ENCODE measurements around the gene SPIRE1.
"Not testable (repeated sequence)": the region's sequence is repeated elsewhere in the genome, so short reads cannot be mapped to it uniquely, and the experiment has no call there.

Gene SPIRE1

DNA sequence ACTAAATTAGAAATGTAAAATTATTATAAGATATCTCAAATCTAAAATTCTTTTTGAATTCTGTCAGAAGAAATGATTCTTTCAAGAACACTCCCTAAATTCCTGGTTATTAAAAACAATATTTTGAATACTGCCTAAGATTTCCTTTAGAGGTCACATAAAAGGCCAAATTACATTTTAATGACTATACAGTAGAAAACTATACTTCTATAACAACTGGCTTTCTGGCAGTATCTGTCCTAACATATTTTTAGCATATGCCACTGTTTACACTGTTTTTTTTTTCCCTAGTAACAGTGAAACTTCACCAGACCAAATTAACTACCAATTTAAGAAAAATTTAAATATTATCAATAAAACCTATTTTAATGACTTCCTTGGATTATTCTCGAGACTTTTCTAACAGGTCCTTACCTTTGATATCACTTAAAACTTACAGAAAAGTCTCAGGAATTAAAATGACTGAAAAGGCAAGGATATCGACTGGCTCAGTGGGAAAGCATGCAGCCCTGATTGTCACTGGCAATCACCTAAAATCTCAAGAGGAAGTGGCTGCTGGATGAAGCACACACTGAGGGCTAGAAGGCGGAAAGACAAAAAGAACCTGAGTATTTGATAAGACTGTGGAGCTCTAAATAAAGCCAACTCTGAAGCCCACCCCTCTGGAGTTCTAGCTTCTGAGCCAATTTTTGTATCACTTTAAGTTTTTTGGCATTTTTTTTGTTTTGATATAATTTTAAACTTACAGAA, 59.6 kb downstream of the SPIRE1 start:
- DNase-seq (ENCODE audit: low read depth in 2 of 2), result no peak

DNA sequence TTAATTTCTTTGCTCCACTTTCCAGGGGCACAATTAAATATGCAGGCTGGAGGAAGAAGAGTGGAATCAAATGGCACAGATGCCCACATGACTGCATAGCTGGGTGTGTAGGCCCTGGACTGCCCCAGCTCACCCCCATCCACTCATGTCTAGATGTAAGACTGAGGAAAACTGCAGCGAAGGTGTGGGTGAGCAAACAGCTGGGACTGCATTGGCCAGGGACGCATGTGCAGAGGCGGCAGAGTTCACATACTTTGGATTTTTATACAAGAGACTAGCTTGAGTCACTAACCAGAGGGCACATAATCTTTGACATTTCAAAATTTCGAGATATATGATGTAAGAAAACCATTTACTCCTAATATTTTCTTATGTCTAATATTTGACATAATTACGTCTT, 60.1 kb downstream of the SPIRE1 start:
- DNase-seq (ENCODE audit: low read depth in 2 of 2), result no peak

DNA sequence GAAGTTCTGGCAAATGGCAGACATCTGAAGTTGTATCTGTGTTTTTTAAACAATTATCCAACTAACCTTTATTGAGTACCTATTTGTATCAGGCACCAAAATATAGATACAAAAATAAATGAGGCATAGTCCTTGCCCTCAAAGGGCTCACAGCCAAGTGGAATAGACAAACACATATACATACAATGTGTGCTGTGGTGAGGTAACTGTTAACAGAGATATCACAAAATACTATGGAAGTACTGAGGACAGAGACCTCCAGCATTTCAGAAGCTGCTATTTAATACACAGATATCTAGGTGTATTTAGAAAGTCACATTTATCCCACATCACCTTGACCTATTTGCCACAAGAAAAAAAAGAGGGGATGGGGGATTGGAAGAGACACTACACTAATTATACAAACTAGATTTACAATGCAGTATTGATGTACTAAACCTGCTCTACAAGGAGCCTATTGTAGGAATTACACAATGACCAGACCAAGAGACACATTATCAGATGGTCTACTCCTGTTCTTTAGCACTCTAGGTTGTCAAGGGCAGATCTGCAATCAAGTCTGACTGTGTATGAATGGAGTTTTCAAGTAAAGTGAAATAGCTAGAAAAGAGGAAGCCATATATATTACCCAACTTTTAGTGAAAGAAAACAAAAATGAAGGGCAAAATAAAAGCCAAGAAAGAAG, 62.2 kb downstream of the SPIRE1 start:
- no peak for DNase-seq (ENCODE audit: low read depth in 2 of 2)

DNA sequence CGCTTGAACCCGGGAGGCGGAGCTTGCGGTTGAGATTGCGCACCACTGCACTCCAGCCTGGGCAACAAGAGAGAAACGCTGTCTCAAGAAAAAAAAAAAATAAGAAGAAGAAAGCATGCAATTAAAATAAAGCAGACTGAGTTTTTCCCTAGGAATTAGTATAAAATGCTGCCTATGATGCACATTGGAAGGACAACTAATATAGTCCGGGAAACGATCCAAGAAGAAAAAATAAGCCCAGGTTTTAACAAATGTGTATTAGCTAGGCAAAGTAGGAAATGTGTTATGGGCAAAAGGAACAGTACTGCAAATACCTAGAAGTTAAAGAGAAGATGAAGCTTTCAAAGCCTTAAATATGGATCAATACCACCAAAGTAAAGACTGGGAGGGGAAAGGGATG, 64.0 kb downstream of the SPIRE1 start:
- DNase-seq (ENCODE audit: low read depth in 2 of 2), result no peak

DNA sequence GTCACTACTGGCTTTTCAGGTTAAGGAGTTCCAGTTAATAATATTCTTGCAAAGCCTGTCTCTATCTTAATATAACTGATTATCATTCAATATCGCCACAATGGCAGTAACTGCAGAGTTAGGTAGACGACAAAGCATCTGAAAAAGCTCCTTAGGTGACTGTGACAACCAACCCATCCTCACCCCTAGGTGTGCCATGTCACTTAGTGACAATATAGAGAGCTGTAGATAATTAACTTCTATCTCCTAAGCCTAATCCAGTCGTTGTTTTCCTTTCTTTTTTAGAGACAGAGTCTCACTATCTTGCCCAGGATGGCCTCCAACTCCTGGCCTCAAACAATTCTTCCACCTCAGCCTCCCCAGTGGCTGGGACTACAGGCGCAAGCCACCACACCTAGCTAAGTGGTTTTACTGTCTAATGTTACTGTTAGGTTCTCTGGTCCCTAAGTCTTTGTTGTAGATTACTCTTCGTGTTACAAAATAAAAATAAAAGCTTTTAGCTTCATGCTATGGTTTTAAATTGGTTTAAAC, 65.2 kb downstream of the SPIRE1 start:
- no peak for DNase-seq (ENCODE audit: low read depth in 2 of 2)

DNA sequence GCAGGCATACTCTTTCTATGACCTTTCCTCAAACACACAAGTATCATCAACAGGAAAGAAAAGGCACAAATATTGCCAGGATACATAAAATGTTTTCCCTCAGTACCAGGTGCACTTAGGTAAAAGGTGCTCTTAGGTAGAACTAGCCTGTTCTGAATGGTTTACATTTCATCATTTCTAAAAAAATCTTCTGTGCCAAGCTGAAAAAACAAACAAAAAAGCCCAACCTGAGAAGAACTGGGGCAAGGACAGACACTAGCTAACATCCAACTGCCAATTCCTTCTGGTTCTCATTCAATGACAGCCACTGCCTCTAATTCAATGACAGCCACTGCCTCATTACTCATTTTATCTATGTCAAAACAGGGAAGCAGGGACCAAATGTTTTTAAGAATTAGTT, 68.5 kb downstream of the SPIRE1 start:
- DNase-seq (ENCODE audit: low read depth in 2 of 2), result no peak

DNA sequence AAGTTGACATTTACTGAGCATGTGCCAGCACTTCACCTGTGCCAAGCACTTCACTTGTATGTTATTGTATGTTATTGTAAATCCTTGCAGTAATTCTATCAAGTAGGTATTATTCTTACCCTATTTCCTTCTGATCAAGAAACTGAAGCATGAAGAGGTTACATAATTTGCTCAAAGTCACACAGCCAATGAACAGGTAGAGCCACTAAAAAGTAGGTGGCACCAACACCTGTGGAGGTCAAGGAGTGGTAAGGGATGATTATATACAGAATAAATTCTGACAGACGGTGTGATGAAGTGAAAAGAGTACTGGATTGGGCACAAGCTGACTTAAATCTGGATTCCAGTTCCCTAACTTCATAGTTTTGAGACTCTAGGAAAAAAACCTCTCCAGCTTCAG, 71.0 kb downstream of the SPIRE1 start:
- no peak for DNase-seq (ENCODE audit: low read depth in 2 of 2)

DNA sequence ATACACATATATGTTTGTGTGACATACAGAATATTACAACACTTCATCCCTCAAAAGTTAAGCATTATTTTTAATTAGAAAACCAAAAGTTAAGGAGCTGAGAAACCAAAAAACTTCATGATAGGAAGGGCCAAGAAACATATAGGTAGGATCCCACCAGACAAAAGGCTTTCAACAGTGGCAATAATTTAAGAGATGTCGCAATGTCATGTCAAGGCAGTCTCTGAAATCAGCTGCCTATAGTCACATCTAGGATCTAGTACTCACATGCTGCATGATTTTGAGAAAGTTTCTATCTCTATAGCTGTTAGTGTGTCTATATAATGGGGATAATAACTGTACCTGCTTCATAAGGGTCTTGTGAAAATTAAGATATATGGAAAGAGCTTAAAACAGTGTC, 72.7 kb downstream of the SPIRE1 start:
- DNase-seq (ENCODE audit: low read depth in 2 of 2), result no peak

DNA sequence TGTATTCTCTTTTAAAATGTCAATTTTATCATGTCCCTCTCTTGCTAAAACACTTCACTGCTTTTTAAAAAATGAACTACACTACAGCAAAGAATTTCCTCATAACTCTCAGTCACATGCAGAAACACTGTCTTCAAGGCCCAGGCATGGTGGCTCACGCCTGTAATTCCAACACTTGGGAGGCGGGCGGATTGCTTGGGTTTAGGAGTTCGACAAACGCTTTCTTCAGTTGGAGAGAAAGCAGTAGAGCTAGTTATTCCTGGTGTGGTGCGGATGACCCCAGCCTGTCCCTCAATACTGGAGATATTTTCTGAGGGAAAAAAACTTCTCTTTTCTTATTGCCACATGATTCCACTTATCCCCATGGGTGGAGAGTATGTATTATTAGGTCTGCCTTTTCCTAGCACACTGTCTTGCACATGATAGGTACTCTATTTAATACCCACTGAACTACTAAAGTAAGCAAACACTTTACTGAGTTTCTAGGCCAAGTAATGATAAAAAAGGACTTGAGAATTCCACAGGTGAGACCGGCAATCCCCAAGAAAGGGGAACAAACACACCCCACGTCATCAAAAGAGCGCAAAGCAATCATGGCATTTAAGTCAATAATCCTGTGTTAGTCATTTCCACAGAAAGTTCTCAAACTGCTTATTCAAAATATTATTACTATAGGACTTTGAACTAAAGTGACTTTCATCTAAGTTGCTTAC, 77.1 kb downstream of the SPIRE1 start:
- no peak for DNase-seq (ENCODE audit: low read depth in 2 of 2)

DNA sequence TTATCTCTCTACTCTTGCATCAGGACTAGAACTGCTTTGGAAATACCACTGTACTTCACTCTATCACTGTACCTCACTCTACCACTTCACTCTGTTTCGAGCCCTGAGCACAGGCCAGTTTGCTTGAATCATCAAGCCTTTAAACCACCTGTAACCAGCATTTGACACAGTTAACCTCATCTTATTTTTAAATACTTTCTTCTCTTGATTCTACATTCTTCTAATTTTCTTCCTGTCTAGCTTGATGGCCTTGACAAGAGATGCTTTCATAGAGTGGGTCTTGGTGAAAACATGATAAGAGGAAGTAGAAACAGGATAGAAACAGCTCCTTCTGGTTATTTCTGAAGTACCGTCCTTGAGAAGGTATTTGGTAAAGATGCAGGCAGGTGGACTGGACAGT, 78.1 kb downstream of the SPIRE1 start:
- no peak for DNase-seq (ENCODE audit: low read depth in 2 of 2)

DNA sequence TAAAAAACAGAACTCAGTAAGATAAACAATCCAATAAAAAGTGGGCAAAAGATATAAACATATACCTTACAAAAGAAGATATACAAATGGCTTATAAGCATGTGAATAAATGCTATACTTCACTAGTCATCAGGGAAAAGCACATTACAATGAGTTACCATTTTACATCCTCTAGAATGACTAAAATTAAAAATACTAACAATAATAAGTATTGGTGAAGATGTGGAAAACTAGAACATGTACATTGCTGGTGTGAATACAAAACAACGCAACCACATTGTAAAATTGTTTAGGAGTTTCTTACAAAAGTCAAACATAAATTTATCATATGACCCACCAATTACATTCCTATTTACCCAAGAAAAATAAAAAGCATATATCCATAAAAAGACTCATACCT, 80.1 kb downstream of the SPIRE1 start:
- DNase-seq (ENCODE audit: low read depth in 2 of 2), result no peak

DNA sequence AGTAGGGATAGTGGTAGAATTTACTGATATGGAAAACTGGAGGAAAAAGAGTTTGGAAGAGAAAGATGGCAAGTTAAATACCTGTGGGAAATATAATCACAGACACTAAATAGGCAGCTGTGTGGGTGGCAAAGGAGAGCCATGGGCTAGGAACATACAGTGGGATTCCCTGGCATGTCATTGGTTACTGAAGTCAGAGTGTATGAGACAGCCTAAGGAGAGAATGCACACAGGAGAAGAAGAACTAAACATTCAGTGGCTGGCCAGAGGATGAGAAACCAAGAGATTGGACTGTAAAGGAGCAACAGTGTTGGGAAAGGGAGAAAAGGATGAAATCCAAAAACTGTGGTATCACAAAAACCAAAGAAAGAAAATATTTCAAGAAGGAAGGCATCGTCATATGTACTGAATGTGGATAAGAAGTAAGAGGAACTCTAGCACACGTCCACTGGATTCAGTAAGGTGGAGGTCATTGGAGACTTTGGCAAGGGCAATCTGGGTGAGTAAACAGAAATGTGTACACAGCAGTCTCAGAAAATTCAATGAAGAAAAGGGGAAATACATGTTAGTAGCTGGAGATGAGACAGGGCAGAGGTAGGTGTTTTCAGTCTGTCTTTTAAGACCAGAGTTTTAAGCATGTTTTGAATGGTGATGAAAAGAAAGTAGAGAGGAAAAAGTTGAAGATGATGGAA, 83.3 kb downstream of the SPIRE1 start:
- no peak for DNase-seq (ENCODE audit: low read depth in 2 of 2)

DNA sequence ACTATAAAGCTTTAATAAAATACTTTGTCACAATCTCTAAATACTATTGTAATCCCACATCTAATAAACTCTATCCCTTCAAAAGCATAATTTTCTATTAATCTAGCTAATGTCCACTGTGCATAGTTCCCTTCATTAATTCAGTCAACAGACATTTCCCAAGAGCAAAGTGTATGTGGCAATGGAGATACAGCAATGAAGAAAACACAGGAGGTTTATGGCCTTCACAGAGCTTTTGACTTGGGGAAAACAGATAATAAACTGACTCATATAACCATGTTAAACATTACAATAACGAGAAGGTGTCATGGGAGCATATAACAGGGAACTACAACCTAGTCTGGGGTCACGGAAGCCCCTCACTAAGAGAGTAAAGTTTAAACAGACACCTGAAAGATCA, 86.3 kb downstream of the SPIRE1 start:
- no peak for DNase-seq (ENCODE audit: low read depth in 2 of 2)

DNA sequence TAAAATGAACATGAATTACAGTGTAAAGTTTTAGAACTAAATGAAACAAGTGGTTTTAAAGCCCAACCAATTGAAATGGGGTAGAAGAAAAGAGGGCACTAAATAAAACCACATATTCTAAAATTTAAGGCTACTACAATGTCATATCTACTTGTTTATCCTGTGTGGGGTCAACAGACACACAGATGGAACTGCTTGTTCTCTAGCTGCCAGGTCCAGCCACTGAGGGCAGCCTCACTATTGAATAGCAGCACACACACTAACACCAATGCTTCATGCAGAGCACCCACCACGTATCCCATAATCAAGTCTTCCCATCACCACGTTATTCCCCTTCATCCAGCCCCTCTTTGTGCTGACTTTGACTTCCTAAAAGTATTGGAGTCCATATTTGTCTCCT, 88.1 kb downstream of the SPIRE1 start:
- DNase-seq (ENCODE audit: low read depth in 2 of 2), result no peak

DNA sequence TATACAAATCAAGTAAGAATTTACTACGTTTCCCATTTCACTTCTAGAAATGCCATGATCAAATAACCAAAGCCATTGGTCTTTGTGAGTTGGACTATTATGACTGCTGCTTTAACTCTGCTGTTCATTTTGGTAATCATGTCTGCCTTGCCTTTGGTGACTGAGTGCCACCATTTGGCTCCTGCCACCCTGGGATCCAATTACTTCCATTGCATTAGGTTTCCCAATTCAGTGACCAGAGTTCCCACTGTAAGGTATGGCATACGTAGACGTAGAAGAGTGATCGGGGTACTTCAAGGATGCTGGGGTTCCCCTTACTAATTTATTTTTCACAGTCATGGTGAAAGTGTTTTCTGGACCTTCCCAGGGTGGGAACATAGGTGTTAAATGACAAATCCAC, 90.1 kb downstream of the SPIRE1 start:
- DNase-seq (ENCODE audit: low read depth in 2 of 2), result no peak

DNA sequence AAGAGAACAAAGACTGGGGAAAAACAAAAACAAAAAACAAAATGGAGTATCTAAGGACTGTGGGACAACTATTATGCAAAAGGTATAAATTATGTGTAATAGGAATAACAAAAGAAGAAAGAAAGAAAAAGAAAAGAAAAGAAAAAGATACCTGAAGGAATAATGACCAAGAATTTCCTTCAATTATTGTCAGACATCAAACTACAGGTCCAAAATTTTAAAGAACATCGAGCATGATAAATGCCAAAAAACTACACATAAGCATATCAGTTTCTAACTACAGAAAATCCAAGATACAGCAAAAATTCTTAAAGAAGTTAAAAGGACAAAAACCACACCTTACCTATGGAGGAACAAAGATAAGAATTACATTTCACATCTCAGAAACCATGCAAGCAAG, 93.0 kb downstream of the SPIRE1 start:
- no peak for DNase-seq (ENCODE audit: low read depth in 2 of 2)

DNA sequence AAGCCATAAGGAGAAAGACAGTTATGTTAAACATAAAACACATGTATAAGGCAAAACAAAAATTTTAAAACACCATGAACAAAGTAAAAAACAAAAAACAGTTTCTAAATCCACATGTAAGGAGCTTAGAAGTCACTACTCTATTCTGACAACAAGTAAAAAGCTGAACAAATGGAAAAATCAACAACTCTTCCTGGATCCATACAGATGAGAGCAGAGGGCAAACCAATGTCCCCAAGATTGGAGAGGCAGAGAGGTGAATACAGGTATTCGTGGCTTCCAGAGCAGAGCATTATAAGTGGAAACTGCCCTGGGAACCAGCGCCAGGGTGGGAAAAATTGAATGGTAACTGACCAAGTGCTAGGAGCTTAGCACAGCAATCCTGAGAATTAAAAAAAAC, 93.5 kb downstream of the SPIRE1 start:
- DNase-seq (ENCODE audit: low read depth in 2 of 2), result no peak

DNA sequence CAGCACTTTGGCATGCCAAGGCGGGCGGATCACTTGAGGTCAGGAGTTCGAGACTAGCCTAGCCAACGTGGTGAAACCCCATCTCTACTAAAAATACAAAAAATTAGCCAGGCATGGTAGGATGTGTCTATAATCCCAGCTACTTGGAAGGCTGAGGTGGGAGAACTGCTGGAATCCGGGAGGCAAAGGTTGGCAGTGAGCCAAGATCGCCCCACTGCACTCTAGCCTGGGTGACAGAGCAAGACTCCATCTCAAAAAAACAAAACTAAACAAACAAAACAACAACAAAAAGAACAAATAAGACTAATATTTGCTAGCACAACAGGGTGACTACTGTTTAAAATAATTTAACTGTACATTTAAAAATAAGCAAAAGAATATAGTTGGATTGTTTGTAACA, 97.3 kb downstream of the SPIRE1 start:
- not testable (repeated sequence) for DNase-seq (ENCODE audit: low read depth in 2 of 2)

DNA sequence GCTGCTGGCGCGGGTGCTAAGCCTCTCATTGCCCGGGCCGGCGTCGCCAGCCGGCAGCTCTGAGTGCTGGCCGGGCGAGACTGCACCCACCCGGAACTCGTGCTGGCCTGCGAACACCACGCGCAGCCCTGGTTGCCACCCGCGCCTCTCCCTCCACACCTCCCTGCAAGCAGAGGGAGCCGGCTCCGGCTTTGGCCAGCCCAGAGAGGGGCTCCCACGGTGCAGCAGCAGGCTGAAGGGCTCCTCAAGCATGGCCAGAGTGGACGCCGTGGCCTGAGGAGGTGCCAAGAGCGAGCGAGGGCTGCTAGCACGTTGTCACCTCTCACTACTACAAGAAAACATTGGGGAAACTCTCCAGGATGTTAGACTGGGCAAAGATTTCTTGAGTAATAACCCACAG, 98.6 kb downstream of the SPIRE1 start:
- DNase-seq (ENCODE audit: low read depth in 2 of 2), result no peak

DNA sequence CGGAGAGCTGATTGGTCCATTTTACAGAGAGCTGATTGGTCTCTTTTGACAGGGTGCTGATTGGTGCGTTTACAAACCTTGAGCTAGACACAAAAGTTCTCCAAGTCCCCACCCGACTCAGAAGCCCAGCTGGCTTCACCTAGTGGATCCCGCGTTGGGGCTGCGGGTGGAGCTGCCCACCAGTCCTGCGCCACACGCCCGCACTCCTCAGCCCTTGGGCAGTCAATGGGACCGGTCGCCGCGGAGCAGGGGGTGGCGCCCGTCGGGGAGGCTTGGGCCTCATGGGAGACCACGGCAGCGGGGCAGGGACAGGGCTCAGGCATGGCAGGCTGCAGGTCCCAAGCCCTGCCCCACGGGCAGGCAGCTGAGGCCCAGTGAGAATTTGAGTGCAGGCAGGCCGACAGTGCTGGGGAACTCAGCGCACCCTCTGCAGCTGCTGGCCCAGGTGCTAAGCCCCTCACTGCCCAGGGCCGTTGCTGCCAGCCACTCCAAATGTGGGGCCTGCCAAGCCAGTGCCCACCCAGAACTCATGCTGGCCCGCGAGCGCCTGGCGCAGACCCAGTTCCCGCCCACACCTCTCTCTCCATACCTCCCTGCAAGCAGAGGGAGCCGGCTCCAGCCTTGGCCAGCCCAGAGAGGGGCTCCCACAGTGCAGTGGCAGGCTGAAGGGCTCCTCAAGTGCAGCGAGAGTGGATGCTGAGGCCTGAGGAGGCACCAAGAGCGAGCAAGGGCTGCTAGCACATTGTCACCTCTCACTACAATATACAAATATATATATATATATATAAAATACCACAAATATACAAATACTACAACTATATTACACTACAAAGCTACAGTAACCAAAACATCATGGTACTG, 100.7 kb downstream of the SPIRE1 start:
- DNase-seq (ENCODE audit: low read depth in 2 of 2), result no peak

DNA sequence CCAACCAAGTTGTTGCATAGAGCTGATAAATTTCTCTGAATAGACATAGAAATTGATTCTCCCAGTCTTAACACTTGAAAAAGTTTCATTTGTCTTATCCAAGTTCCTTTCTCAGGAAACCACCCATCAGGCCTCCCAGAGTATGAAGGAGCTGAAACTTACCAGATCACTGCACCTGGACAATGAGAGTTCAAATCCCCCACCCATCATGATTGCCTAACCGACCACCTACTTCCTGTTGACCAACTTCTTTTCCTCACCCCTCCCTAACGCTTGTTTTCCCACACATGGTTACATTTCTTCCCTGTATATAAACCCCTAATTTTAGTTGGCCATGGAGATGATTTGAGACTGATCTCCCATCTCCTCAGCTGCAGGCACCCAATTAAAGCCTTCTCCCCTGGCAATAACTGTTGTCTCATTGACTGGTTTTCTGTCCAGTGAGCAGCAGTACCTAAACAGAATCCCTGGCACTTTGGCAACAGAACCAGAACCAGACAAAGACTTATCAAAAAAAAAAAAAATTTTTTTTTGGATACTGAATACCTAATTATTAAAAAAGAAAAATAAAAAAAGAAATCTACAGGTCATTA, 103.0 kb downstream of the SPIRE1 start:
- no peak for DNase-seq (ENCODE audit: low read depth in 2 of 2)

Data from stimulated activated CD4-positive, alpha-beta T cell treated with anti-CD3 and anti-CD28 coated beads, Interleukin-1b, Interleukin-23, amount 100 ng/mL, for 1 hour (primary cell).